Stimulated activated CD4-positive, alpha-beta T cell treated with anti-CD3 and anti-CD28 coated beads, Interleukin-15, amount 100 ng/mL, for 1 hour (primary cell): ENCODE data around the gene CELF2.

Experiments used
- DNase-seq, 2 donors: peaks; one replicate each; pipeline ENCODE4 v3.0.0-alpha.2; 2020; ENCODE audit warnings: low read depth in 1 of 2, low spot score in 1 of 2

Gene CELF2

GRCh38 chr10:11218395-11218794 is 200.7 kb downstream of the CELF2 start:
- no peak for DNase-seq

GRCh38 chr10:11219431-11219830 is 201.8 kb downstream of the CELF2 start:
- no peak for DNase-seq

GRCh38 chr10:11223081-11223480 is 205.4 kb downstream of the CELF2 start:
- DNase-seq = no peak

GRCh38 chr10:11223507-11224140 is 206.0 kb downstream of the CELF2 start:
- DNase-seq = no peak

- no peak for DNase-seq
Measured at GRCh38 chr10:11224321-11224720, 206.6 kb downstream of the CELF2 start.

GRCh38 chr10:11224792-11225416 is 207.2 kb downstream of the CELF2 start:
- no peak for DNase-seq

GRCh38 chr10:11225935-11226334 is 208.3 kb downstream of the CELF2 start:
- DNase-seq = peak in 1 of 2 donors; percentile 20

GRCh38 chr10:11227103-11227502 is 209.4 kb downstream of the CELF2 start:
- DNase-seq = no peak

- no peak for DNase-seq
Measured at GRCh38 chr10:11229893-11230292, 212.2 kb downstream of the CELF2 start.

- no peak for DNase-seq
Measured at GRCh38 chr10:11230498-11231167, 213.0 kb downstream of the CELF2 start.

- DNase-seq = no peak
Measured at GRCh38 chr10:11231285-11231684, 213.6 kb downstream of the CELF2 start.

- DNase-seq = no peak
Measured at GRCh38 chr10:11232222-11232961, 214.7 kb downstream of the CELF2 start.

- DNase-seq = no peak
Measured at GRCh38 chr10:11234857-11235531, 217.3 kb downstream of the CELF2 start.

- DNase-seq = no peak
Measured at GRCh38 chr10:11235771-11236170, 218.1 kb downstream of the CELF2 start.

GRCh38 chr10:11236234-11236633 is 218.6 kb downstream of the CELF2 start:
- no peak for DNase-seq

- no peak for DNase-seq
Measured at GRCh38 chr10:11237571-11237970, 219.9 kb downstream of the CELF2 start.

- no peak for DNase-seq
Measured at GRCh38 chr10:11238893-11239292, 221.2 kb downstream of the CELF2 start.

- no peak for DNase-seq
Measured at GRCh38 chr10:11240641-11241040, 223.0 kb downstream of the CELF2 start.

- DNase-seq = no peak
Measured at GRCh38 chr10:11242443-11243387, 225.0 kb downstream of the CELF2 start.
